Uterus (tissue), 2 donors: ENCODE data around the gene POTEC.
"Not testable (repeated sequence)": the region's sequence is repeated elsewhere in the genome, so short reads cannot be mapped to it uniquely, and the experiment has no call there.

ENCODE experiments used
- CTCF ChIP-seq, 4 experiments: fragments of 200-600 bp in 2 of 4; fragments of 450-650 bp in 2 of 4; sonication (generic) in 2 of 4; IDR thresholded peaks; one replicate each; pipeline ENCODE4 v1.5.1; 2016 to 2019; ENCODE audit warnings: antibody characterized with exemption in 4 of 4, mild to moderate bottlenecking in 2 of 4, moderate library complexity in 1 of 4
- POLR2A ChIP-seq, 2 donors: fragments of 450-650 bp; IDR thresholded peaks; one replicate each; pipeline ENCODE4 v1.6.1; 2016; ENCODE audit warnings: antibody characterized with exemption in 2 of 2, mild to moderate bottlenecking in 1 of 2, moderate library complexity in 1 of 2

DNA sequence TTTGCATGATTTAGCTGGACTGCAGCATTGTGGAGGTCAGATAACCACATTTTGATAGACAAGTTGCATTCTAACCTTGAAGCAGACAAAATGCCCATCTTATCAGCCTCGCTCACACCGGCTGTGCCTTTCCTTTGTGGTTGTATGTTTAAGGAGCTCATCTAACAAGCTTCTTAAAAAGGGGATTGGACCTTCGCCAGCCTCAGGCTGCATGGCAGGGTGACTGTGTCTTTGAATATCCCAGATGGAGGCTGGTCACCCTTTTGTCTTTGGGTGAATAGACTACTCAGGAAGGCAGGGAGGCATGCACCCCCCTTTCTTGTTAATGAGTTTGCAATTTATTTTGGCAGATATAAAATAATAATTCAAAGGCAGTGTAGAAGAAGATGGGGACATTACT, 72.1 kb downstream of the POTEC start:
- TF ChIP-seq CTCF, POLR2A (IDR thresholded peaks at IDR 0.05): not testable (repeated sequence)
